T-helper 9 cell (primary cell): ENCODE results near the gene UQCR10.
"Not testable (repeated sequence)": the region's sequence is repeated elsewhere in the genome, so short reads cannot be mapped to it uniquely, and the experiment has no call there.

ENCODE experiments used
- DNase-seq: peaks from one replicate; pipeline ENCODE4 v3.0.0-alpha.2; 2020

The UQCR10 gene

GRCh38 chr22:29737251-29738117 lies 29.7 kb upstream of the UQCR10 start:
- DNase-seq: no peak

- no peak for DNase-seq
Measured at GRCh38 chr22:29738118-29738815, 28.9 kb upstream of the UQCR10 start.

- DNase-seq: no peak
Measured at GRCh38 chr22:29739346-29739875, 27.8 kb upstream of the UQCR10 start.

GRCh38 chr22:29740216-29740615 lies 27.0 kb upstream of the UQCR10 start:
- no peak for DNase-seq

GRCh38 chr22:29741926-29742325 lies 25.2 kb upstream of the UQCR10 start:
- DNase-seq: no peak

GRCh38 chr22:29742326-29742725 lies 24.8 kb upstream of the UQCR10 start:
- no peak for DNase-seq

- DNase-seq: no peak
Measured at GRCh38 chr22:29744902-29745301, 22.3 kb upstream of the UQCR10 start.

- no peak for DNase-seq
Measured at GRCh38 chr22:29747832-29748231, 19.3 kb upstream of the UQCR10 start.

GRCh38 chr22:29748248-29748893 lies 18.8 kb upstream of the UQCR10 start:
- DNase-seq: no peak

GRCh38 chr22:29750029-29750428 lies 17.1 kb upstream of the UQCR10 start:
- DNase-seq: no peak

GRCh38 chr22:29750559-29751538 lies 16.3 kb upstream of the UQCR10 start:
- DNase-seq: no peak

- DNase-seq: no peak
Measured at GRCh38 chr22:29751669-29752068, 15.5 kb upstream of the UQCR10 start.

- DNase-seq: no peak
Measured at GRCh38 chr22:29753808-29754657, 13.1 kb upstream of the UQCR10 start.

- not testable (repeated sequence) for DNase-seq
Measured at GRCh38 chr22:29754658-29755395, 12.3 kb upstream of the UQCR10 start.

- no peak for DNase-seq
Measured at GRCh38 chr22:29755889-29756288, 11.3 kb upstream of the UQCR10 start.

- no peak for DNase-seq
Measured at GRCh38 chr22:29756341-29756740, 10.8 kb upstream of the UQCR10 start.

GRCh38 chr22:29757096-29757495 lies 10.1 kb upstream of the UQCR10 start:
- DNase-seq: no peak

- DNase-seq: no peak
Measured at GRCh38 chr22:29758068-29758622, 9.0 kb upstream of the UQCR10 start.

- no peak for DNase-seq
Measured at GRCh38 chr22:29758959-29759358, 8.2 kb upstream of the UQCR10 start.

GRCh38 chr22:29762263-29762662 lies 4.9 kb upstream of the UQCR10 start:
- DNase-seq: no peak
